GM19238 (cell line): Measurements from ENCODE around the gene EPG5.

ENCODE experiments used
- DNase-seq: peaks from one replicate; pipeline ENCODE4 v3.0.0; 2011; ENCODE audit warnings: low spot score; ENCODE audit not compliant: insufficient read length

EPG5 gene

DNA sequence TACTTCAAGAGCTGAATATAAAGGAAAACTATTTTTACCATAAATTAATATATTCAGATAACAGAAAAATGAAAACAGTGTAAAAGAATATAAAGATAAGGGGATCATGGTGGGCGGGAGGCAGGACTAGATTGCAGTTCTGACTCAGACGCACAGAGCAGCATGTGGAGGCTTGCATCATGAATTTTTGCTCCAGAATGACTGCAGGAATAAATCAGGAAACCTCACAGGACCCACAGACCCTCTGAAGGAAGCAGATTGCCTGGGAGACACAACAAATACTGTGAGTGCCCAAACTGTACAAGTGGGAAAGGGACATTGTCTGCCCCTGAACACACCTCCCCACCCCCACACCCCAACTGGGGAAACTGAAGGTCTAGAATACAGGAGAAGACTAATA, 160.9 kb downstream of the EPG5 start:
- DNase-seq = no peak

DNA sequence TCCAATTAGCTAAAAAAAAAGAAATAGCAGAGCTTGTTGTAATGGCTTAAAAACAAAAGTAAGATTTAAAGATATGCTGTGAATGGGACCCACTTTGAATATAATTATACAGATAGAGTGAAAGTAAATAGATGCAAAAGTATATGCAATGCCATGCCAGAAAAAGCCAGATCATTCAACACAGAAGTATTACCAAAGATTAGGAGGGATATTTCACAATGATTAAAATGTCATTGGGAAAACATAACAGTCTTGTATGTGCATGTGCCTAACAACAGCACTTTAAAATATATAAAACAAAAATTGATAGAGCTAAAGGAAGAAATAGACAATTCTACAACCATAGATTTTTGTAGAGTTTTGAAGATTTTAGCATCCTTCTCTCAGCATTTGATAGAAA, 161.6 kb downstream of the EPG5 start:
- no peak for DNase-seq

DNA sequence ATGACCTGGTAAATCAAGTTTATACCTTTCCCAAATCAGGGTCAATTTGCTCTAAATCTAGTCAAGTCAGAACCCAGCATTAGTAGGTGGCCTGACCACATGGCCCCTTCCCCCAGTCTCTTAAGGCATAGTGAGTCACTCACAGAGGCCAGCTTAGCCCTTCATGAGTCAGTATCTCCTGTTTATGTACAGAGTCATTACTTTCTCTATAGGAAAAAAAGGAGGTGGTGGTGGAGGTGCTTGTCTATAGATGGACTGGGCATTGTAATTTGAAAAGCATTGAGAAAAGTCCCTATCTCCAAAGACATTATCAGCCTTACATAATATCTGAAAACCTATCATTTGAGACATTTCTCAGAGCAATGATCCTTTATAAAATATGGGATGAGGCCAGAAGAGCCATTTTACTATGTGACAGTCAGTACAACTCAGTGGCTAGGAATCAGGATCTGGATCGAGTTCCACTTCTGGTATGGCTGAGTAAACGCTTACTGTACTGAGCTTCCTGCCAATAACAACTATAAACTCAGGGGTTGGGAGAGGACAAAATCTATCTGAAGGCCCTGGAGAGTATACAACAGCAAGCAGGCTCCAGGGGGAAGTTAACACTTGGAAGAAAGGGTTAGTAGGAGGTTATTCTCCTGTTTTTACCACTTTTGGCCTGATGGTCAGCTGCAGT, 164.2 kb downstream of the EPG5 start:
- no peak for DNase-seq

DNA sequence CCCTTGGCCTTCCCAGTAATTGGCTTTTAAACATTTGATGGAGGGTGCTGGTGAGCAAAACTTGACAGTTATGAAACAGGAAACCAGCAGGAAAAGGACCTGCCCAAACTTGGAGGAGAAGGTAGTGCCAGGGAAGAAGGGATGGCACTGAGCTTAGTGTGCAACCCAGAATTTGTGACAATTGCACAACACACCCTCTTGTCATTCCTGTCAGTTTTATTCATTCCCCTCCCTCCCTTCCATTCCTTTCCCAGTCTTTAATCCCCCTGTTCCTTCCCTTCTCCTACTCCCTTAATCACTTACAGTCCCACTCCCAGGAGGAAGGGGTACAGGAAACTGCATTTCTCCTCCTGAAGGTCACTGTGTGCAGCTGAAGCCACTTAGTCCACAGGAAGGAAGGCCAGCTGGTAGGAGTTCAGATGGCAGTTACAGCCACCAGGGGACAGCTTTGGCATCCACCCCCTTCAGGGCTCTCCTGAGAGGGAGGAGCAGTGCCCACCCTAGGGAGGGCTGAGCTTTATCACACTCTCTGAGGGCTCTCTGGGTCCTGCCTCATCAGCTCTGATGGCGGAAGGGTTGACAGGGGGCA, 165.6 kb downstream of the EPG5 start:
- DNase-seq = no peak
